SK-N-SH (cell line): ENCODE measurements around the gene IL17RA. TPM values are rescaled to one million over a fixed set of nuclear protein-coding genes. Genes with fewer than 3 reads are reported as not detected.

ENCODE experiments used
- CTCF ChIA-PET: fragments of 300-600, 350-600 bp; formaldehyde crosslinking; extraction: SDS; loops from one replicate; lab custom pipeline; 2021; lab: Yijun Ruan, JAX
- POLR2A ChIA-PET: fragments of 350-600 bp; sonication (Branson Sonifier 250); formaldehyde crosslinking; extraction: SDS; loops from one replicate; lab custom pipeline; 2020; ENCODE audit warnings: antibody characterized with exemption, inconsistent platforms; lab: Yijun Ruan, JAX
- DNase-seq: peaks from one replicate; pipeline ENCODE4 v3.0.0; 2012
- H2AFZ ChIP-seq: fragments of 200-600 bp; sonication (generic); 2 replicates; pipeline ENCODE4 v1.8.1; 2016; ENCODE audit warnings: antibody characterized with exemption, mild to moderate bottlenecking, low read depth
- H3F3A ChIP-seq: fragments of 200-600 bp; sonication (generic); replicated peaks from 2 replicates; pipeline ENCODE3; 2016; ENCODE audit warnings: antibody characterized with exemption, mild to moderate bottlenecking; ENCODE audit not compliant: insufficient read depth
- H3K27ac ChIP-seq, 2 experiments: fragments of 200-500 bp in 1 of 2; fragments of 200-600 bp in 1 of 2; sonication (Bioruptor generic) in 1 of 2; sonication (generic), shearing (Covaris generic) in 1 of 2; 2 replicates each; pipeline versions ENCODE4 v1.5.1 to v1.6.1; 2014 to 2016; ENCODE audit warnings: low read depth in 2 of 2, inconsistent platforms in 1 of 2, low read length in 1 of 2, mild to moderate bottlenecking in 1 of 2, mixed read lengths in 1 of 2
- H3K27me3 ChIP-seq: fragments of 200-600 bp; sonication (generic), shearing (Covaris generic); 2 replicates; pipeline ENCODE4 v1.6.1; 2016; ENCODE audit warnings: mixed run types; ENCODE audit not compliant: insufficient read depth
- H3K36me3 ChIP-seq, 2 experiments: fragments of 200-500 bp in 1 of 2; fragments of 200-600 bp in 1 of 2; sonication (Bioruptor generic) in 1 of 2; sonication (generic) in 1 of 2; replicated peaks in 1 of 2; 2 replicates each; pipeline versions ENCODE3 to v1.5.1; 2014 to 2016; ENCODE audit warnings: low read length in 1 of 2, mild to moderate bottlenecking in 1 of 2; ENCODE audit not compliant: insufficient read depth in 2 of 2, control insufficient read depth in 1 of 2
- H3K4me1 ChIP-seq, 2 experiments: fragments of 200-500 bp in 1 of 2; fragments of 200-600 bp in 1 of 2; sonication (Bioruptor generic) in 1 of 2; sonication (generic), shearing (Covaris generic) in 1 of 2; 2 replicates each; pipeline versions ENCODE4 v1.5.1 to v1.6.1; 2014 to 2016; ENCODE audit warnings: low read depth in 1 of 2, low read length in 1 of 2, mixed run types in 1 of 2; ENCODE audit not compliant: insufficient read depth in 2 of 2, control insufficient read depth in 1 of 2
- H3K4me2 ChIP-seq: fragments of 200-600 bp; sonication (generic), shearing (Covaris generic); 2 replicates; pipeline ENCODE4 v1.6.1; 2017; ENCODE audit warnings: mixed run types
- H3K4me3 ChIP-seq, 2 experiments: fragments of 200-500 bp in 1 of 2; fragments of 200-600 bp in 1 of 2; sonication (Bioruptor generic) in 1 of 2; sonication (generic), shearing (Covaris generic) in 1 of 2; 2 replicates each; pipeline versions ENCODE4 v1.5.1 to v1.8.1; 2014 to 2016; ENCODE audit warnings: low read depth in 2 of 2, inconsistent platforms in 1 of 2, low read length in 1 of 2, mild to moderate bottlenecking in 1 of 2, mixed read lengths in 1 of 2, moderate library complexity in 1 of 2
- H3K79me2 ChIP-seq: fragments of 200-600 bp; sonication (generic); 2 replicates; pipeline ENCODE4 v1.8.1; 2017; ENCODE audit warnings: mild to moderate bottlenecking; ENCODE audit not compliant: insufficient read depth
- H3K9ac ChIP-seq: fragments of 200-600 bp; sonication (generic); 2 replicates; pipeline ENCODE4 v1.6.1; 2017; ENCODE audit warnings: mixed run types
- H3K9me2 ChIP-seq: fragments of 200-600 bp; sonication (generic); 2 replicates; pipeline ENCODE4 v1.6.1; 2017; ENCODE audit warnings: mixed run types
- H3K9me3 ChIP-seq: fragments of 200-600 bp; sonication (generic); 2 replicates; pipeline ENCODE4 v1.6.1; 2017; ENCODE audit warnings: mixed run types, mild to moderate bottlenecking, moderate library complexity
- H4K20me1 ChIP-seq: fragments of 200-600 bp; sonication (generic); 2 replicates; pipeline ENCODE4 v1.6.1; 2017; ENCODE audit warnings: mild to moderate bottlenecking, mixed run types; ENCODE audit not compliant: insufficient read depth
- CTCF ChIP-seq: fragments of 200-600 bp; sonication (generic); IDR thresholded peaks from 2 replicates; pipeline ENCODE4 v1.6.1; 2017; ENCODE audit warnings: antibody characterized with exemption, mild to moderate bottlenecking, moderate library complexity
- ELF1 ChIP-seq: IDR thresholded peaks from 2 replicates; pipeline ENCODE4 v1.4.0; 2012
- FOXJ3 ChIP-seq: sonication (generic); formaldehyde crosslinking; IDR thresholded peaks from 2 replicates; pipeline ENCODE4 v1.5.1; 2020; ENCODE audit warnings: mild to moderate bottlenecking, missing genetic modification reagents
- FOXM1 ChIP-seq: IDR thresholded peaks from 2 replicates; pipeline ENCODE4 v1.4.0; 2012; ENCODE audit warnings: low read depth, mild to moderate bottlenecking
- GATA2 ChIP-seq: sonication (generic); formaldehyde crosslinking; IDR thresholded peaks from 2 replicates; pipeline ENCODE4 v1.5.0; 2020; ENCODE audit warnings: mild to moderate bottlenecking, missing genetic modification reagents
- JUND ChIP-seq: IDR thresholded peaks from 2 replicates; pipeline ENCODE4 v1.4.0; 2012
- MEF2A ChIP-seq: IDR thresholded peaks from 2 replicates; pipeline ENCODE4 v1.4.0; 2012; ENCODE audit warnings: low read depth, borderline replicate concordance
- NFIC ChIP-seq: IDR thresholded peaks from 2 replicates; pipeline ENCODE4 v1.4.0; 2012; ENCODE audit warnings: borderline replicate concordance
- POLR2AphosphoS5 ChIP-seq: IDR thresholded peaks from 2 replicates; pipeline ENCODE4 v1.6.1; 2012; ENCODE audit warnings: low read depth, low read length
- RAD21 ChIP-seq: IDR thresholded peaks from 2 replicates; pipeline ENCODE4 v1.6.1; 2012; ENCODE audit warnings: mild to moderate bottlenecking, low read length
- RFX5 ChIP-seq: IDR thresholded peaks from 2 replicates; pipeline ENCODE4 v1.6.1; 2012; ENCODE audit warnings: mild to moderate bottlenecking, improper control_type of control experiment, low read length
- SMC3 ChIP-seq: IDR thresholded peaks from 2 replicates; pipeline ENCODE4 v1.6.1; 2012; ENCODE audit warnings: low read depth, low read length, improper control_type of control experiment
- TAF1 ChIP-seq: IDR thresholded peaks from 2 replicates; pipeline ENCODE4 v1.6.1; 2012; ENCODE audit warnings: low read depth, mild to moderate bottlenecking, low read length, moderate library complexity, borderline replicate concordance
- TCF12 ChIP-seq: IDR thresholded peaks from 2 replicates; pipeline ENCODE4 v1.4.0; 2012
- TEAD4 ChIP-seq: IDR thresholded peaks from 2 replicates; pipeline ENCODE4 v1.4.0; 2012; ENCODE audit warnings: mild to moderate bottlenecking, borderline replicate concordance; ENCODE audit not compliant: insufficient read depth
- YY1 ChIP-seq: IDR thresholded peaks from 2 replicates; pipeline ENCODE4 v1.4.0; 2012; ENCODE audit warnings: low read depth, mild to moderate bottlenecking
- ZBTB33 ChIP-seq: IDR thresholded peaks from 2 replicates; pipeline ENCODE4 v1.4.0; 2012; ENCODE audit warnings: low read depth, borderline replicate concordance
- WGBS: methylation state at CpG from one replicate; pipeline ENCODE4 v1.1.6; 2017; ENCODE audit warnings: low lambda C conversion rate; 5-methylcytosine and 5-hydroxymethylcytosine counted together
- polyA plus RNA-seq, 3 experiments: library from polyadenylated mRNA; depleted of rRNA; stranded (reverse); fragments of >200 nt; gene quantifications; 2 replicates each; pipeline ENCODE4 v1.2.3, GENCODE V29; 2012
- TF ChIP-seq, protein P1 (sequence below): IDR thresholded peaks from 2 replicates; pipeline ENCODE4 v1.4.0; 2012; ENCODE audit warnings: low read depth, borderline replicate concordance
- TF ChIP-seq, protein P2 (sequence below): fragments of 150-350 bp; IDR thresholded peaks from 2 replicates; pipeline ENCODE4 v1.6.1; 2016; ENCODE audit warnings: mild to moderate bottlenecking, low read depth, low read length
- TF ChIP-seq, protein P3 (sequence below): IDR thresholded peaks from 2 replicates; pipeline ENCODE4 v1.4.0; 2012; ENCODE audit warnings: low read depth

IL17RA gene
- polyA plus RNA-seq, 1 of the 3 experiments (the other 2 are of a cell fraction) = 4.5 TPM

GRCh38 chr22:17110791-17111550 lies 26.2 kb downstream of the IL17RA start:
- Histone ChIP-seq H4K20me1 (no peaks in the 10 kb centered on the region), H3K36me3 (no peaks in the 10 kb centered on the region), H3K4me1 (no peaks in the 10 kb centered on the region), H3F3A (no peaks in the 10 kb centered on the region), H2AFZ (no peak overlapping the region), H3K4me3 (no peak overlapping the region), H3K9me3 (no peaks in the 10 kb centered on the region), H3K27ac (no peak overlapping the region), H3K4me2 (no peak overlapping the region), H3K9ac (no peak overlapping the region), H3K9me2 (no peaks in the 10 kb centered on the region), H3K27me3 (no peaks in the 10 kb centered on the region), H3K79me2 (no peaks in the 10 kb centered on the region)
- no peak for DNase-seq
- TF ChIP-seq, protein P1, sequence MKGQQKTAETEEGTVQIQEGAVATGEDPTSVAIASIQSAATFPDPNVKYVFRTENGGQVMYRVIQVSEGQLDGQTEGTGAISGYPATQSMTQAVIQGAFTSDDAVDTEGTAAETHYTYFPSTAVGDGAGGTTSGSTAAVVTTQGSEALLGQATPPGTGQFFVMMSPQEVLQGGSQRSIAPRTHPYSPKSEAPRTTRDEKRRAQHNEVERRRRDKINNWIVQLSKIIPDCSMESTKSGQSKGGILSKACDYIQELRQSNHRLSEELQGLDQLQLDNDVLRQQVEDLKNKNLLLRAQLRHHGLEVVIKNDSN = no peak
- TF ChIP-seq RAD21 (no peak), FOXM1 (no peak), ZBTB33 (no peak), SMC3 (no peak), FOXJ3 (CRISPR knock-in tag) (no peak), POLR2AphosphoS5 (no peak), GATA2 (no peak), TAF1 (no peak), ELF1 (no peak), TCF12 (no peak), TEAD4 (no peak), RFX5 (no peak), CTCF (no peak), MEF2A (no peak), YY1 (no peak), JUND (no peak), NFIC (no peak)
- TF ChIP-seq, protein P2, sequence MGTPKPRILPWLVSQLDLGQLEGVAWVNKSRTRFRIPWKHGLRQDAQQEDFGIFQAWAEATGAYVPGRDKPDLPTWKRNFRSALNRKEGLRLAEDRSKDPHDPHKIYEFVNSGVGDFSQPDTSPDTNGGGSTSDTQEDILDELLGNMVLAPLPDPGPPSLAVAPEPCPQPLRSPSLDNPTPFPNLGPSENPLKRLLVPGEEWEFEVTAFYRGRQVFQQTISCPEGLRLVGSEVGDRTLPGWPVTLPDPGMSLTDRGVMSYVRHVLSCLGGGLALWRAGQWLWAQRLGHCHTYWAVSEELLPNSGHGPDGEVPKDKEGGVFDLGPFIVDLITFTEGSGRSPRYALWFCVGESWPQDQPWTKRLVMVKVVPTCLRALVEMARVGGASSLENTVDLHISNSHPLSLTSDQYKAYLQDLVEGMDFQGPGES = no peak
- TF ChIP-seq, protein P3, sequence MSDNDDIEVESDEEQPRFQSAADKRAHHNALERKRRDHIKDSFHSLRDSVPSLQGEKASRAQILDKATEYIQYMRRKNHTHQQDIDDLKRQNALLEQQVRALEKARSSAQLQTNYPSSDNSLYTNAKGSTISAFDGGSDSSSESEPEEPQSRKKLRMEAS = no peak
- ChIA-PET CTCF (interaction anchor here (0.7 to 2.7 kb wide), 8 partner anchors 9 to 407 kb away, joined by 3 to 15 read pairs (median 4); partner anchors contain the start of gene TMEM121B), POLR2A (no interaction called here)
- 37% methylated on average over 13 of the region's 13 CpGs for WGBS
